Spinal cord (tissue), 10 donors: ENCODE measurements around the gene ME3. TPM values are rescaled to one million over a fixed set of nuclear protein-coding genes. Genes with fewer than 3 reads are reported as not detected.

ENCODE experiments used
- DNase-seq, 6 donors: peaks; one replicate each; pipeline versions ENCODE4 v3.0.0 to v3.0.0-alpha.2; 2013 to 2015; ENCODE audit warnings: low spot score in 6 of 6, low read depth in 4 of 6
- H3K27ac ChIP-seq: one replicate; pipeline ENCODE4 v1.5.1; 2013; ENCODE audit warnings: low read depth, low read length, control low read depth
- H3K27me3 ChIP-seq: one replicate; pipeline ENCODE4 v1.6.1; 2013; ENCODE audit warnings: low read length; ENCODE audit not compliant: control insufficient read depth, insufficient read depth
- H3K36me3 ChIP-seq: one replicate; pipeline ENCODE4 v1.6.1; 2013; ENCODE audit warnings: low read length; ENCODE audit not compliant: control insufficient read depth, insufficient read depth
- H3K4me1 ChIP-seq: one replicate; pipeline ENCODE4 v1.6.1; 2013; ENCODE audit warnings: low read length; ENCODE audit not compliant: control insufficient read depth, insufficient read depth
- H3K4me3 ChIP-seq: one replicate; pipeline ENCODE4 v1.5.1; 2013; ENCODE audit warnings: low read depth, low read length, control low read depth
- H3K9me3 ChIP-seq: one replicate; pipeline ENCODE4 v1.6.1; 2013; ENCODE audit warnings: low read length; ENCODE audit not compliant: control insufficient read depth, insufficient read depth
- WGBS: methylation state at CpG from one replicate; pipeline ENCODE4 v1.1.5; 2013; ENCODE audit warnings: missing lambda C conversion rate; ENCODE audit not compliant: insufficient coverage; 5-methylcytosine and 5-hydroxymethylcytosine counted together
- polyA plus RNA-seq, 2 donors: library from polyadenylated mRNA; unstranded; fragments of 120-200 nt; gene quantifications; one replicate each; pipeline ENCODE4 v1.2.1, GENCODE V29; 2013; ENCODE audit not compliant: insufficient read length in 2 of 2
- total RNA-seq, 2 donors: library from RNA; depleted of rRNA in 1 of 2; stranded (reverse); fragments of 120-200 nt in 1 of 2; fragments of >200 nt in 1 of 2; gene quantifications; one replicate each; pipeline versions ENCODE4 v1.2.3 to v1.2.4, GENCODE V29; 2013 to 2014
- donor health status: healthy.

ME3 gene
- total and polyA plus RNA-seq, 4 donors: 39.0 to 45.4 (median 44.6) TPM

DNA sequence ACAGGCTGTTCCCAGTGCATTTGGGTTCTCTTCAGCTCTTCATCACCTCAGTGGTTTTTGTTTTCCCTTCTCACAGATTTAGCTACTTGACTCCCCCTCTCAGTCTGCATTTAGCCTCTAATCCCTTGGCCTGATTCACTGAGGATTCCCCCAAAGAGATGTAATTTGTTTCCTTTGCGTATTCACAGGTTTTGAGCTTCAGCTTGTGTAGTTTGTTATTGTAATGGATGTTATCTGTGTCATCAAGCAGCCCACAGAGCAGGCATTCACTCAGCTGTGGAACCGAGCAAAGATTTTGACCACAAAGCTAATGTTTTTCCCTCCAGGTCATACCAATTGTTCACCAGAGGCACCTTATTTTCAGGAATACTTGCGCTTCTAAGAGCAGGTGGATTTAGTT is 6.4 kb upstream of the ME3 start:
- DNase-seq: peak in 2 of 6 donors; percentile 32 to 44
- no peaks in the 10 kb centered on the region for H3K36me3 ChIP-seq
- H3K4me1 ChIP-seq: no peaks in the 10 kb centered on the region
- no peak overlapping the region for H3K27ac ChIP-seq
- WGBS: 33% methylated on average over 1 of the region's 3 CpGs
- no peak overlapping the region for H3K4me3 ChIP-seq
- no peaks in the 10 kb centered on the region for H3K27me3 ChIP-seq
- no peaks in the 10 kb centered on the region for H3K9me3 ChIP-seq

GRCh38 chr11:86678296-86678695 is 5.9 kb upstream of the ME3 start:
- no peaks in the 10 kb centered on the region for H3K27me3 ChIP-seq
- H3K36me3 ChIP-seq: no peaks in the 10 kb centered on the region
- H3K9me3 ChIP-seq: no peaks in the 10 kb centered on the region
- no peak overlapping the region for H3K4me3 ChIP-seq
- no peaks in the 10 kb centered on the region for H3K4me1 ChIP-seq
- H3K27ac ChIP-seq: no peak overlapping the region
- WGBS: no CpG with 5 or more reads among the region's 3 CpGs
- DNase-seq: peak in 1 of 6 donors; percentile 19

DNA sequence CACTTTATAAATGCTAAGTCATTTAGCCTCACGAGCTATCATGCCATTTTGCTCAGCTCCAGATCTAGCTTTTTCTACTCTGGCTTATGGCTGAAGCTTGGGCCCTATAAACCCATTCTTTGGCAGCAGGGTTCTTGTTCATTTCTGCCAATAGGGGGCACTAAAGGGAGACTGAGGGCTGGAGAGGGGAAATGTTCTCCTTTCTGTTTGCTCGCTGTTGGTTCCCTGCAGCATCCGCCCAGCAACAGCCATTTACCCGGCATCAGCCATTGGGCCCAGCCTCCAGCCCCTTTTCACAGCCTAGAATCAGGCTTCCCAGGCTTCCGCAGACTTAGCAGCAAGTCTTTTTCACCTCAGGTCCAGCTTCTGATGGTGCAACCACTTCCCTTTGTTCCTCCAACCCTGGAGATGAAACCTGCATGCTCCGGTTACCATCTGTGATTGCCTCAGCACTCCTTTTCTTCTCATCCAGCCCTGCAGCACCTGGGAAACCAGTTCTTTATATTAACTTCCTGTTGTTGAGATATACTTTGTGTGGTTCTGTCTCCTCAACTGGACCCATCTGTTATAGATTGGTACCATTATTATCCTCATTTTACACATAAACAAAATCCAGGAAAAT is 4.2 kb upstream of the ME3 start:
- H3K27me3 ChIP-seq: no peaks in the 10 kb centered on the region
- peaks cover 13% of the 10 kb centered on the region for H3K4me1 ChIP-seq
- H3K27ac ChIP-seq: no peak overlapping the region
- no peak overlapping the region for H3K4me3 ChIP-seq
- no peak for DNase-seq
- no peaks in the 10 kb centered on the region for H3K9me3 ChIP-seq
- no peaks in the 10 kb centered on the region for H3K36me3 ChIP-seq
- WGBS: 84% methylated on average over 5 of the region's 6 CpGs

DNA sequence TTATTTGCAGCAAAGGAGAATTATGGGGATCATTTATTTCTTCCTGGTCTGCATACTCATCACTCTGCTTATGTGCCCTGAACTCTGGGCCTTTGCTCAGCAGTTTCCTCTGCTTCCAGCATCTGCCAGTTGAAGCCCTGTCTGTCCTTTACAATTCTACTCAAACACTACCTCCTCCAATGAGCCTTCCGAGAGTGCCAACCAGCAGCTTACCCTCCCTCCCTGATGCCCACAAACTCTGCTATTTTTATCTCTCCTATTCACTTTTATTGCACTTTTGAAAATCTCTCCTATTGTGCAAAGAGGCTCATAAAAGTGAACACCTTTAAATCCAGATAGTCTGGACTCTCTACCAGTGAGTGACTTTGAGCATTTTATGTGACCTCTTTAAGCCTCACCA is 3.6 kb upstream of the ME3 start:
- no peak overlapping the region for H3K4me3 ChIP-seq
- no peaks in the 10 kb centered on the region for H3K9me3 ChIP-seq
- peaks cover 13% of the 10 kb centered on the region for H3K4me1 ChIP-seq
- H3K27ac ChIP-seq: no peak overlapping the region
- WGBS: 75% methylated on average over 1 of the region's 1 CpG
- DNase-seq: peak in 1 of 6 donors; percentile 31
- H3K36me3 ChIP-seq: no peaks in the 10 kb centered on the region
- no peaks in the 10 kb centered on the region for H3K27me3 ChIP-seq

- no peak for DNase-seq
- H3K27me3 ChIP-seq: no peaks in the 10 kb centered on the region
- peaks cover 13% of the 10 kb centered on the region for H3K4me1 ChIP-seq
- H3K9me3 ChIP-seq: no peaks in the 10 kb centered on the region
- no CpG with 5 or more reads among the region's 2 CpGs for WGBS
- no peak overlapping the region for H3K27ac ChIP-seq
- no peak overlapping the region for H3K4me3 ChIP-seq
- no peaks in the 10 kb centered on the region for H3K36me3 ChIP-seq
Measured at GRCh38 chr11:86675017-86675416, 2.6 kb upstream of the ME3 start.

- Histone ChIP-seq H3K4me3 (no peak overlapping the region), H3K36me3 (no peaks in the 10 kb centered on the region), H3K27me3 (no peaks in the 10 kb centered on the region), H3K9me3 (no peaks in the 10 kb centered on the region), H3K4me1 (peaks cover 13% of the 10 kb centered on the region), H3K27ac (no peak overlapping the region)
- 82% methylated on average over 3 of the region's 6 CpGs for whole genome bisulfite sequencing
- DNase-seq: no peak
Measured at GRCh38 chr11:86673872-86674750, 1.7 kb upstream of the ME3 start.

DNA sequence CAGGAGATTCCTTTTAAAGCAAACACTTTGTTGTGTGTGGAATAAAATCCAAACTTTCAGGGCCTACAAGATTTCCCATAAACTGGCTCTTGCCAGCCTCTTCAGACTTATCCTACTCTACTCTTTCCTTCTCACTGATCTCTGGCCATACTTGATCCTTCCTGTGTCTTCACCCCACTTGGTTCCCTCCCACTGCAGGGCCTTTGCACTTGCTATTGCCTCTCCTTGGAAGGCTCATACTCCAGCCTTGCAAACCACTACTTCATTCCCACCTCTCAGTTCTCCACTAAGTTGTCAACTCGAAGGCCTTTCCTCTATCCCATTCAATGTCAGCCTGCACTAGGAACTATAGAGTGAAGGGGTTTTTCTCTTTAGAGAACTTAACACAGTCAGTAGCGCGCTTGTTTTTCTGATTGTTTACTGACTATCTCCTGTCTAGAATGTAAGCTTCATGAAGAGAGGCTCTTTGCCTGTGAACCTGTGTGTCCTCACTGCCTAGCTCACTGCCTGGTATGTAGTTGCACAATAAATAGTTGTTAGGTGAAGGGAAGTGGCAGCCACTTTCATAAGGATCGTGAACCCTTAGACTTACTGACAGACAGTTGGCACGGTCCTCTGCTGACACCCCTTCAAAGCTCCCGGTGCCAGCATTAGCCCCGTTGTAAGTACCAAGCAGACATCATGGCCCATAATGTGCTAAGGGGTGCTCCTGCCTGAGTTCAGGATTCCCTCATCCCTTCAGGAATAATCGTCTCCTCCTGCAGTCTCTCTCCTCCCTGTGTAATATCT is 833 bp upstream of the ME3 start:
- Histone ChIP-seq H3K36me3 (no peaks in the 10 kb centered on the region), H3K9me3 (no peaks in the 10 kb centered on the region), H3K27ac (no peak overlapping the region), H3K4me1 (peaks cover 13% of the 10 kb centered on the region), H3K27me3 (no peaks in the 10 kb centered on the region), H3K4me3 (peak overlapping the region; percentile 91)
- 98% methylated on average over 5 of the region's 8 CpGs for WGBS
- no peak for DNase-seq

DNA sequence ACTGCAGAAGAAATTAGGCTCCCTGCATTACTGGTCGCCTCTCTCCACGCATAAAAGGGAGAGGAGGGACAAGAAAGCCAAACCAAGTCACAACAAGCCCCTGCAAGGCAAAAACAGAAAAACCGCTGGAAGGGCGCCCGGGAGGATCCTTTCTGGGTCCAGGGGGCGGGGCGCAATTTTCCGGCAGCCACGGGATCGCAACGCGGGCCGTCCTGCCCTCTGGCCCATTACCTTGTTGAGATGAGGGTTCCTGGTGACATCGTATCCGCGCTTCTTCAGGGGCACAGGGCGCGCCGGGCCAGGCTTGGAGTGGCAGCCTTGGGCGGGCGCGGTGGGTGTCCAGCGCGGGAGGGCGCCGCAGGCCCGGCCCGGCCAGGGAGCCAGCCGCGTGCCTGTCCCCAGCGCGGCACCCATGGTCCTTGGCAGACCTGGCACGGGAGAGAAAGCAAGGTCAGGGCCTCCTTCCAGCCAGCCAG is 847 bp downstream of the ME3 start:
- Histone ChIP-seq H3K4me3 (peak overlapping the region; percentile 91), H3K4me1 (peaks cover 13% of the 10 kb centered on the region), H3K27me3 (no peaks in the 10 kb centered on the region), H3K27ac (peak overlapping the region; percentile 90), H3K36me3 (no peaks in the 10 kb centered on the region), H3K9me3 (no peaks in the 10 kb centered on the region)
- DNase-seq: peak; percentile 29 to 86 (median 50)
- under 1% methylated on average over 33 of the region's 33 CpGs for WGBS

DNA sequence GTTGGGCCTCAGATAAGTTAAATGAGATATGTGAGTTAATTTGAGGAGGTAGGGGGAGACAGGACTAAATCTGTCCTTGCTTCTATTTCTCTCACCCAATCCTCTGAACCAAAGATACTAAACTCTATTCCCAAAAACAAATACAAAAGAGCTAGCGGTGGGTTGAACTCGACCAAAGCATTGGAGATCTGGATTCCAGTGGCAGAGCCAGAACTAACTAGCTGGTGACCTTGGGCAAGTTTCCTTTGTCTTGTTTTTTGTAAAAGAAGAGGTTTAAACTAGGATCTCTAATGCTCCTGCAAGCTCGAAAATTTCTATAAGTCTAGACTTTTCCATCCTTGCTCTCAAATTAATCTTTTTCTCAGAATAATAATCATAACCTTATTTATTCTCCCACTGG is 1.5 kb downstream of the ME3 start:
- peak overlapping the region; percentile 90 for H3K27ac ChIP-seq
- H3K9me3 ChIP-seq: no peaks in the 10 kb centered on the region
- H3K4me3 ChIP-seq: peak overlapping the region; percentile 91
- no peaks in the 10 kb centered on the region for H3K36me3 ChIP-seq
- WGBS: no CpG with 5 or more reads among the region's 3 CpGs
- H3K27me3 ChIP-seq: no peaks in the 10 kb centered on the region
- peak in 2 of 6 donors; percentile 37 to 45 for DNase-seq
- peaks cover 13% of the 10 kb centered on the region for H3K4me1 ChIP-seq
